CMK (cell line): ENCODE measurements around the gene CCDC12.

Experiments
- DNase-seq: peaks from one replicate; pipeline ENCODE4 v3.0.0-alpha.2; 2010; ENCODE audit warnings: low read depth

The CCDC12 gene

GRCh38 chr3:46976326-46977190, at the start of gene CCDC12:
CCDC12 (minus strand) TSS chr3:46976745; CDS start chr3:46976732, 13 bp downstream.
- peak; percentile 97 for DNase-seq

GRCh38 chr3:47024932-47025331, 48.4 kb upstream of the CCDC12 start:
- DNase-seq = no peak

- DNase-seq = no peak
Measured at GRCh38 chr3:47022641-47023071, 46.1 kb upstream of the CCDC12 start.

GRCh38 chr3:47020311-47020710, 43.8 kb upstream of the CCDC12 start:
- DNase-seq = no peak

- no peak for DNase-seq
Measured at GRCh38 chr3:47019201-47019600, 42.7 kb upstream of the CCDC12 start.

- DNase-seq = no peak
Measured at GRCh38 chr3:47018269-47018611, 41.7 kb upstream of the CCDC12 start.

- DNase-seq = no peak
Measured at GRCh38 chr3:47017504-47018268, 41.1 kb upstream of the CCDC12 start.

GRCh38 chr3:47016934-47017435, 40.4 kb upstream of the CCDC12 start:
- peak; percentile 66 for DNase-seq

GRCh38 chr3:47016086-47016933, 39.8 kb upstream of the CCDC12 start:
- DNase-seq = no peak

GRCh38 chr3:47015151-47015550, 38.6 kb upstream of the CCDC12 start:
- DNase-seq = no peak

GRCh38 chr3:47014036-47014435, 37.5 kb upstream of the CCDC12 start:
- no peak for DNase-seq

- no peak for DNase-seq
Measured at GRCh38 chr3:47013231-47013630, 36.7 kb upstream of the CCDC12 start.

GRCh38 chr3:47012342-47013230, 36.0 kb upstream of the CCDC12 start:
- DNase-seq = no peak

GRCh38 chr3:47011371-47011770, 34.8 kb upstream of the CCDC12 start:
- no peak for DNase-seq

- DNase-seq = no peak
Measured at GRCh38 chr3:47010910-47011309, 34.4 kb upstream of the CCDC12 start.

GRCh38 chr3:47010111-47010712, 33.7 kb upstream of the CCDC12 start:
- DNase-seq = no peak

GRCh38 chr3:47009225-47010110, 32.9 kb upstream of the CCDC12 start:
- no peak for DNase-seq

GRCh38 chr3:47008851-47009224, 32.3 kb upstream of the CCDC12 start:
- DNase-seq = no peak

- DNase-seq = no peak
Measured at GRCh38 chr3:47008234-47008796, 31.8 kb upstream of the CCDC12 start.
